HG02759 (cell line): ENCODE data around the gene POLD1.

Experiments
- ATAC-seq: cut with Tn5 transposase; IDR thresholded peaks from one replicate; pipeline ENCODE4 v1.9.1; 2021; ENCODE audit warnings: mild to moderate bottlenecking, moderate library complexity; ENCODE audit not compliant: unreplicated experiment

The POLD1 gene

DNA sequence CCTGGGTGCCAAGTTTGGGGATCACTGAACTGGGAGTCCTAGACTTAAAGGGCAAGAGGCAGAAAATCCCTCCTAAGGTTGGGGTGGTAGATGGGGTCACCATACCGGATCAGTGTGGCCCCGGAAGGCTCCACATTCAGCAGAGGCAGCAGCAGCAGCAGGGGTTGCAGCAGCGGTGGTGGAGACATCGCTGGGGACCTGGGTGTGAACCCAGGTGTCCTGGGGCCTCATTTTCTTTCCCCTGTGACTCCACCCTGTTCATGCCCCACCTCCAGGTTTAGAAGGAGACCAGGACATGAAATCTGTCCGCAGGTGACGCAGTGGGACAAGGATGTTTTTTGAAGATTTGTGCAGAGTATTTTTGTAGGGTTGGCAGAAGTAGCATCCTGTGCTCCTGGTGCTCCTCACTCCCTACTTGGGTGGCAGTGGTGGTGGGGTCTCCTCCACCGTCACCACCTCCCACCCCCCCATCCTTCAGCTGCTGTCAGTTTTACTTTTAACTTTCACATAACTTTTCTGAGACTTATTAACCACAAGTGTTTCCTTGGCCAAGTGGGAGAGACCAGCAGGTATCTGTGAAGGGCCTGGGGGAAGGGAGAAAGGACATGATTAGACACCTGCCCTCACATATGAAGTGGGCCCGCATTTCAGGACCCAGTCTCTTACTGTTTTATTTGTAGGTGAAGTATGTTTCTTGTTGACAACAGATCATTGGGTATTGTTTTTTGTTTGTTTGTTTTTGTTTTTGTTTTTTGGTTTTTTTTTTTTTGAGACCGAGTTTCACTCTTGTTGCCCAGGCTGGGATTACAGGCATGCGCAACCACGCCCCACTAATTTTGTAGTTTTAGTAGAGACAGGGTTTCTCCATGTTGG is 18.5 kb upstream of the POLD1 start, which contains the start of gene NAPSA:
Gene NAPSA (minus strand): TSS at position 206 of the 873 bp plus-strand sequence. CDS start 18 bp downstream, at position 188.
- ATAC-seq, result no peak

DNA sequence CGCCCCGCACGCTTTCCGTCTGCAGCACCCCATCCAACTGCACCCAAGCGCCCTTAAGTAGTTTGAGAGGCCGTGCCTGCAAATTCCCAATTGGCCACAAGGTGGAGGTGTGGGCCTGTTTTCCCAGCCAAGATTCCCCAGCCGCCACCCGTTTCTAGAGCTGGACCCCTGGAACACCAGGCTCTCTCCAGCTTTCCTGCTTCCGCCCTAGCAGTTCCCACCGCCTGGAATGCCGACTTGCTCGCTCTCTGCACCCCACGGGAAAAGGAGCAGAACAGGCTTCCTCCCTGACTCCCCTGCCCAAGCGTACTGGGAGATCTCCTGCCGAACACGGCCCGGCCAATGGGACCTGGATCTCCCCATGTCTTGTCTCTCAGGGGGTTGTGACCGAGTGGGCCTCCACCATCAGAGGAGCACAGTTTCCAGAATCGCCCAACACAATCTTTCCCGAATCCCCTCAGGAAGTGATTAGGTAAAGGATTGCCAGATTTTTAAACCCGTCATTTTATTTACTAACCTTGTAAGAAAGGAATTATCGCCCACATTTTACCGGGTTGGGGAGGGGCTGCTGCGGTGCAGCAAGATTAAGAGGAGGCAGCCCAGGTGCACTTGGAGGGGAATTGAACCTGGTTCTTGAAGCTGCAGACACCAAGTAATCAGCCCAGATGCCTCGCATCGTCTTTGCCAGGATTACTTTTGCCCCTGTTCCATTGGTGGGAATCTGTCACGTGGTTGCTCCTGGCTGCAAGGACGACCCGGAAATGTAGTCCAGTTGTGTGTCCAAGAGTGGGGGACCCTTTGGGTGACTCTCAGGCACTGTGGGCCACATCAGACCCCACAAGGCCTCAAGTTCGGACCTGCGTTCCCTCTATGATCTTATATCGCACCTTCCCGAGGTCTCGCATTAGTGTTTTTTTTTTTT is 15.2 kb upstream of the POLD1 start:
- peak; percentile 54 for ATAC-seq

DNA sequence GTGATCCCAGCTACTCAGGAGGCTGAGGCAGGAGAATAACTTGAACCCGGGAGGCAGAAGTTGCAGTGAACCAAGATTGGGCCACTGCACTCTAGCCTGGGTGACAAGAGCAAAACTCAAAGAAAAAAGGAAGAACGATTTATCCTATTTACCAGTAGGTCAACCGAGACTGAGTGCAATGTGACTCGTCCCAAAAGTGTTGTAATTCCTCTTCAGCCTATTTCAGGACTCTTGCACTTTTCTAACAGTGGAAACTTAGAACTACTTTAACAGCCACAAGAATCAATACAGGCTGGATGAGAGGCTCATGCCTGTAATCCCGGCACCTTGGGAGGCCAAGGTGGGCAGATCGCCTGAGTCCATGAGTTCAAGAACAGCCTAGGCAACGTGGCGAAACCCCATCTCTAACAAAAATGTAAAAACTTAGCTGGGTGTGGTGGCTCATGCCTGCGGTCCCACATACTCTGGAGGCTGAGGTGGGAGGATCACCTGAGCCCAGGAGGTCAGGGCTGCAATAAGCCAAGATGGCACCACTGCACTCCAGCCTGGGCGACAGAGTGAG is 12.2 kb upstream of the POLD1 start:
- ATAC-seq, result no peak

DNA sequence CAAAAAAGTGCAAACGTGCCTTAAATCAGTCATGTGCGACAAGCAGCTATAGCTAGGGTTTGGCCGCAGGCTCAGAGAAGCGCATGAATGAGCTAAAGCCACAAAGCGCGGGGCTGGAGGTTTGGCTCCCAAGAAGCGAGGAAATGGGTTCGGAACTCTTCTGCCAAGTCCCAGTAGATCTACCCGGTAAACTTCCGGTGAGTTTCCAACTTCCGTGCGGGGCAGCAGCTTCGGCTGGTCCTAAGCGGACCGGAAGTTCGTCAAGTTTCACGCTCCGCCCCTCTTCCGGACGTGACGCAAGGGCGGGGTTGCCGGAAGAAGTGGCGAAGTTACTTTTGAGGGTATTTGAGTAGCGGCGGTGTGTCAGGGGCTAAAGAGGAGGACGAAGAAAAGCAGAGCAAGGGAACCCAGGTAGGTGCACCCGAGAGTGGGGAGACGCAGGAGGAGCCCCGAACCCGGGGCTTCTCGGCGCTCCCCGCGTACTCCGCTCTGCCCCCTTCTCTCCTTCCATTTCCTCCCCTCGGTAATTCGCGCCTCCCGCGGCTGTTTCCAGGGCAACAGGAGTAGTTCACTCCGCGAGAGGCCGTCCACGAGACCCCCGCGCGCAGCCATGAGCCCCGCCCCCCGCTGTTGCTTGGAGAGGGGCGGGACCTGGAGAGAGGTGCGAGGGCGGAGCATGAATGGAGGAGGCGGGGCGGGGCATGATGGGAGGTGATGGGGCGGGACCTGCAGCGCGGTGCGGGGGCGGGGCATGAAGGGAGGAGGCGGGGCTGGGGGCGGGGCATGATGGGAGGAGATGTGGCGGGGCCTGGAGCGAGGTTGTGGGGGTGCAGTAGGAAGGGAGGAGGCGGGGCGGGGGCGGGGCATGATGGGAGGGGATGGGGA is 7.7 kb upstream of the POLD1 start, which contains the start of gene NR1H2:
Gene NR1H2 (plus strand): TSS at position 292 of the 885 bp plus-strand sequence. CDS start 1,149 bp downstream, outside the sequence.
- peak; percentile 91 for ATAC-seq

DNA sequence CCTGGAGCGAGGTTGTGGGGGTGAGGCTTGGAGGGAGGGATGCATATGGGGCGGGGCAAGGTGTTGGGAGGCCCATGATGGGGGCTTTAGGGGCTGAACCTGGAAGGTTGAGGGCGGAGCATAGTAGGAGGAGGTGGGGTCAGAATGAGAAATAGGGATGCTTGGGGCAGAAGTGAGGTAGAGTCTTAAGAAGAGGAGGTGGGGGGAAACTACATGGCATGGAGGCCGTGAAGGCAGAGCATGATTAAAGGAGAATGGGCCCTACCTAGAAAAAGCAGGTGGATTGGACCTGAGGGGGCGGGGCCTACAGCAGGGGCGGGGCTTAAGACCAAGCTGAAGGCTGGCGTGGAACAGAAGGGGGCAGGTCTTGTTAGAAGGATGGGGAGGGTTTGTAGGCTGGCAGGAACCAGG is 7.1 kb upstream of the POLD1 start:
- no peak for ATAC-seq

DNA sequence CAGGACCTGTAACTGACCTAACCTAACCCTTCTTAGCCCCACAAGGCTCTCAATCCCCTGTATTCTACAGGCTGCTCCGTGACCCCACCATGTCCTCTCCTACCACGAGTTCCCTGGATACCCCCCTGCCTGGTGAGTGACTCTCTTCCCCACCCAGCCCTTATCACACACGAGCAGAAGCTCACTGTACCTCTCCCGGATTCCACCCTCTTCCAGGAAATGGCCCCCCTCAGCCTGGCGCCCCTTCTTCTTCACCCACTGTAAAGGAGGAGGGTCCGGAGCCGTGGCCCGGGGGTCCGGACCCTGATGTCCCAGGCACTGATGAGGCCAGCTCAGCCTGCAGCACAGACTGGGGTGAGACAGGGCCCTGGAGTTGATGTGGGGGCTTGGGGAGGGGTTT is 6.6 kb upstream of the POLD1 start:
- ATAC-seq, result no peak

DNA sequence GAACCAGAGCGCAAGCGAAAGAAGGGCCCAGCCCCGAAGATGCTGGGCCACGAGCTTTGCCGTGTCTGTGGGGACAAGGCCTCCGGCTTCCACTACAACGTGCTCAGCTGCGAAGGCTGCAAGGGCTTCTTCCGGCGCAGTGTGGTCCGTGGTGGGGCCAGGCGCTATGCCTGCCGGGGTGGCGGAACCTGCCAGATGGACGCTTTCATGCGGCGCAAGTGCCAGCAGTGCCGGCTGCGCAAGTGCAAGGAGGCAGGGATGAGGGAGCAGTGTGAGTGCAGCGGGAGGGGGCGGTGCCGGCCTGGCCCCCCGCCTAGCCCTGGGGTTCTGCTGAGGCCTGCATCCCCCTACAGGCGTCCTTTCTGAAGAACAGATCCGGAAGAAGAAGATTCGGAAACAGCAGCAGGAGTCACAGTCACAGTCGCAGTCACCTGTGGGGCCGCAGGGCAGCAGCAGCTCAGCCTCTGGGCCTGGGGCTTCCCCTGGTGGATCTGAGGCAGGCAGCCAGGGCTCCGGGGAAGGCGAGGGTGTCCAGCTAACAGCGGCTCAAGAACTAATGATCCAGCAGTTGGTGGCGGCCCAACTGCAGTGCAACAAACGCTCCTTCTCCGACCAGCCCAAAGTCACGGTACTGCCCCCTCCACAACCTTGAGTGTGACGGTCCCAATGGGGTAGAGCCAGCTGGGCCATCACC is 5.8 kb upstream of the POLD1 start:
- ATAC-seq, result no peak

DNA sequence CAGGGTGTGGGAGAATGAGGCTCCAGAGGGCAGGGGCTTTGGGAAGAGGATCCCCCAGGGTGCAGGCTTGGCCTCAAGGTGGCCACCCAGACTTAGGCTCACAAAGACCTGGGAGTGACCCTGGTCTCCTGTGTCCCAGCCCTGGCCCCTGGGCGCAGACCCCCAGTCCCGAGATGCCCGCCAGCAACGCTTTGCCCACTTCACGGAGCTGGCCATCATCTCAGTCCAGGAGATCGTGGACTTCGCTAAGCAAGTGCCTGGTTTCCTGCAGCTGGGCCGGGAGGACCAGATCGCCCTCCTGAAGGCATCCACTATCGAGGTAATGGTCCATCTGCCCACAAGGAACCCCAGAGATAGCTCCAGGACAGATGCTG is 5.3 kb upstream of the POLD1 start:
- ATAC-seq, result no peak

DNA sequence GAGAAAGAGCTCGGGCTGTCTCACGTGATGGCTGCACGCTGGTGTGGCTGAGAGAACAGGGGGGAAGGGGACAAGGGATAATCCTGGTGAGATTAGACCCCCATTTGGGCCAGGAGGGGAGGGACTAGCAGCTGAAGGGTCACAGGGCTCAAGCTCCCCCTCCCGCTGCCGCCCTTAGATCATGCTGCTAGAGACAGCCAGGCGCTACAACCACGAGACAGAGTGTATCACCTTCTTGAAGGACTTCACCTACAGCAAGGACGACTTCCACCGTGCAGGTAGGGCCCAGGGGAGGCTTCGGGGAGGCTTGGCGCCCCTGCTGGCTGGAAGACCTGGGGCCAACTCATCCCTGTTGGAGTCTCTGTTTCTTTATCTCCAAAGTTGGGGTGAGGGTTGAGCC is 4.5 kb upstream of the POLD1 start:
- ATAC-seq, result no peak

DNA sequence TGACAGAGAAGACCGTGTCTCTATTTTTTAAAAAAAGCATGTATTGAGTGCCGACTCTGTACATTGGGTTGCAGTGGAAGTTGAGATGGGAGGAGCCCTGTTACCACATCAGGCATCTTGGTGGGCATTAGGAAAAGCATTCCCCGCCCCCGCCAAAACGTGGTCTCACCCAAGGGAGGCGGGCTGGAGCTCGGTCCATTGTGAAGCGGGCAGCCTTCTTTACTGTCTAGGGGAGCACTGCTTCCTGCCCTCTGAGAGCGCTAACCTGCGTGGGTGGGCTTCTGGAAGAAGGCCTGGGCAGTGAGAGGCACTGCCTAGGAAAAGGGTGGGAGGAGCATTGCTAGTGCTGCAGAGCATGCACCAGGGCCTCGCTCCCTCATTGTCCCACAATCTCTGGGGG is 4.0 kb upstream of the POLD1 start:
- no peak for ATAC-seq

DNA sequence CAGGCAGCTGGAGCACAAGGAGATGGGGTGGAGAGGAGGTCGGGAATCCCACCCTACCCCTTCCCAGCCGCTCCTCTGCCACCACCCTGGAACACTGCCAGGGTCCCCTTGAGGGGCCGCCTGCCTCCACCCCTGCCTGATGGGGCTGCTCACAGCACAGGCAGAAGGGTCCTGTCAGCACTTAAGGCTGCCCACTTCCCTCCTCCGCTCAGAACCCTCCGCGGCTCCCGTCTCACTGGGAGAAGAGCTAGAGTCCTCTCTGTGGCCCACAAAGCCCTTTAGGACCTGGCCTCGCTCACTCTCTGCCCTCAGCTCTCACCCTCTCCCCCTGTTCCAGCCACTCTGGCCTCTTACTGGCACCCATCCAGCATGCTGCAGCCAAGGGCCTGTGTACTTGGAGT is 3.4 kb upstream of the POLD1 start:
- no peak for ATAC-seq

DNA sequence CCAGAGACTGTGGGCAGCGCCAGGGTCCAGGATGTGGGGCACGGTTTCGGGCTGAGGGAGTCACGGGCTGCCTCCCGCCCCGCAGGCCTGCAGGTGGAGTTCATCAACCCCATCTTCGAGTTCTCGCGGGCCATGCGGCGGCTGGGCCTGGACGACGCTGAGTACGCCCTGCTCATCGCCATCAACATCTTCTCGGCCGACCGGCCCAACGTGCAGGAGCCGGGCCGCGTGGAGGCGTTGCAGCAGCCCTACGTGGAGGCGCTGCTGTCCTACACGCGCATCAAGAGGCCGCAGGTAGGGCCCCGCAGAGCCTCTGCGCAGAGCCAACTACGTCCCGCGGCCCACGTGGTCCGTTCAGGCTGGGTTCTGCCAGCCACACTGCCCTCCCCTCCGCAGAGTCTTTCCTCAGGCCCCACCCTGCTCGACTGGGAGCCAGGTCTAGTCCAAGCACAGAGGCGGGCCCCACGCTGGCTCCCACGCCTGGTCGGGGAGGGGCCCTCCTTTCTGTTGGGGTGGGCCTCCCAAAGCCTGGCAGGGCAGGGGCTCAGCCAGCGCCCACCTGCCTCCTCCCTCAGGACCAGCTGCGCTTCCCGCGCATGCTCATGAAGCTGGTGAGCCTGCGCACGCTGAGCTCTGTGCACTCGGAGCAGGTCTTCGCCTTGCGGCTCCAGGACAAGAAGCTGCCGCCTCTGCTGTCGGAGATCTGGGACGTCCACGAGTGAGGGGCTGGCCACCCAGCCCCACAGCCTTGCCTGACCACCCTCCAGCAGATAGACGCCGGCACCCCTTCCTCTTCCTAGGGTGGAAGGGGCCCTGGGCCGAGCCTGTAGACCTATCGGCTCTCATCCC is 2.0 kb upstream of the POLD1 start:
- no peak for ATAC-seq

DNA sequence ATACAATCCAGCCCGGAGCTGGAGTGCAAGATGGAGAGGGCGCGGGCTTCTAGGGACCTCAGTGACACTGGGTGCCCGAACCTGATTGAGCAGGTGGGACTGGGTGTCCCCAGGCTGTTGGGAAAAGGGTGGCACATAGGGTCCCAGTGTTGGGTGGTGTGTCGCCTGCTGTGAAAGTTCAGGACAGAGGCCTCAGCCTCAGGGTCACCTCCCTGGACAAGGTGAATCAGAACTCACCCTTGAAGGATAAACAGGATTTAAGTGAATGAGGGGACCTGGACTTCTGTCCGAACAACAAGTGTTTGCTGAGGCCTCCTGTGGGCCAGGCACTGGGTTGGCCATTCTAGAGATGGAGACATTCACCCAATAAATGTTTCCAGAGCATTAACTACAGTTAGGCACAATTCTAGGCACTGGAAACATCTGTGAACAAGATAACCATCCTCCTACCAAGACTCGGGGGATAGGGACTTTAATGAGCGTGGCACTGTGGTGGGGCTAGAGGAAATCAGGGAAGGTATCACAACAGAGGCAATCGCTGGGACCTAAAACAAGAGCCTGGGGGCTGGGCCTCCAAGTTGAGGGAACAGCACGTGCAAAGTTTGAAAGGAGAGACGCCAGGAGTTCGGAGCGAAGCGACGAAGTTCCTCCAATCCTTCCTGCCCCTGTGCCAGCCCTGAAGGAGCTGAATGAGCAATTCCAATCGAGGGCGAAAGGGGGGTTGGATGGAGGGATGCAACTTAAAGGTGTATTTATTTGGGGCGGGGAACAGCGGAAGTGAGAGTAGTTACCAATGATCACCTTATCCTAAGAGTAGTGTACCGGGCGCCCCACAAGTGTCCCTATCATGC is 921 bp upstream of the POLD1 start:
- no peak for ATAC-seq

DNA sequence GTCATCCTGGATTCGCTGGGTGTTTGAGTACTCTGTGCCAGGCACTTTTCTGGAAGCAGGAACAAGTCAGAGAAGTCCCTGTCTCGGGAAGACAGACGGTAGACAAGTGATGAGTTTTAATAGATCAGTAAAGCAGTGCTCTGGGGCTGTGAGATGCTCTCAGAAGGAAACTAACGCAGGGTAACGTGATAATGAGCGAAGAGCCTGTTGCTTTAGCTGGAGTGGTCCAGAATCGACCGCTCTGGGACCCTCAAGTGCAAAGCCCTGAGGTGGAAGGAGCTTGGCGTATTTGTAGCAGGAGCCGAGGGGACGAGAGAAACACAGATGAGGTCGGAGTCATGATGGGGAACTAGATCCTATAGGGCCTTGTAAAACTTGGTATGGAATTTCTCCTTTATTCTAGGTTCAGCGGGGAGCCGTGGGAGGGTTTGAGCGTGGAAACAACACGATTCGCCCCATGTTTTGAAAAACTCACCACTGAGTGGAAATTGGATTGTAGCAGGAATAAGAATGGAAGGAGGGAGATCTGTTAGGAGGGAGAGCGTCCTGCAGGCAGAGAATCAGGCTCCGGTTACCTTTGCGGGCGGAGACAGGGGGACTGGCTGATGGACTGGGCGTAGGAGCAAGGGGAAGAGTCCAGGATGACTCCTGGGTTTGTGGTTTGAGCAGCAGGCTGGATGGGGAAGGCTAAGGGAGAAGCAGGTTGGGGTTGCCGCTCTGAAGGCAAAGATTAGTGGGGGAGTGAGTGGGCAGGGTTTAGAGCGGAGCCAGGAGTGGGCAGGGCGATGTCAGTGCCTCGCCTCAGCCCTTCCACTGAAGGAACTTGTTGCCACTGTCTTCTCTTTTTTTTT is 763 bp downstream of the POLD1 start:
- no peak for ATAC-seq

DNA sequence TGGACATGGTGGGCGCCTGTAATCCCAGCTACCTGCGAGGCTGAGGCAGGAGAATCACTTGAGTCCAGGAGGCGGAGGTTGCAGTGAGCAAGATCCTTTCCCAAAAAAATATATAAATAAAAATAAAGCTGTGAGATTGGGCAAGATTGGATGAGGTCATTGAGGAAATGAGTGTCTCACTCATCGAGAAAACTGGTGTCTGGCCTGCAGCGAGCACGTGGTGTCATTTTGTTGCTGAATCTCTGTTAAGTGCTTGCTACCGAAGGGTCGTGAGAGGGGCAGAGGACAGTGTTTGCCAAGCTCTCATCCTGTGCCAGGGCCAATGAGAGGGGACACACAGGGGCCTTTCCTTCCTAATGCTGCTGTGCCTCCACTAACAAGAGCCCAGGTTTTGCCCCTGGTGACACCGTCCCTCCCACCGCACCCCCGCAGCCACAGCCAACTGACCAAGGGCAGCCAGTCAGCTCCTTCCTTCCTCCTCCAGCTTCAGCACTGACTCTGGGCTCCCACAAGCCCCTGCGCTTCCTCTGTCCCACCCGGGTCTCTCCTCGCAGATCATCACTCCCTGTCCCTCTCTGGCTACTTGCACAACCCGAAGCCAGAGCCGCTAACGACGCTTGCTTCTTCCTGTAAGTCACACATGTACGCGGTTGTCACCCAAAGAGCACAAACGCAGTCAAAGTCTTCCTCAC is 3.2 kb downstream of the POLD1 start:
- ATAC-seq, result no peak

DNA sequence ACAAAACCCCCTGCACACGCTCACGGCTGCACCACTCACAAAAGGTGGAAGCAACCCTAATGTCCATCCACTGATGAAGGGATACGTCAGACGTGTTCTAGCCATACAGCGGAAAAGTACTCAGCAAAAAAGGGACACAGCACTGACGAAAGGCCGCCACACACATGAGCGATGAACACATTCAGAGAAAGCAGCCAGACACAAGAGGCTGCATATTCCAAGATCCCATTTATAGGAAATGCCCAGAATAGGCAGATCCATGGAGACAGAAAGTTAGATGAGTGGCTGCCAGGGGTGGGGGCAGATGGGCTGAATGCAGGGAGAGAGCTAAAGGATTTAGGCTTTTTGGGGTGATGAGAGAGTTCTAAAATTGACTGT is 3.7 kb downstream of the POLD1 start:
- no peak for ATAC-seq
